ENCODE measurements around the gene DHX34.
"Not testable (repeated sequence)": the region's sequence is repeated elsewhere in the genome, so short reads cannot be mapped to it uniquely, and the experiment has no call there.

Gene DHX34

DNA sequence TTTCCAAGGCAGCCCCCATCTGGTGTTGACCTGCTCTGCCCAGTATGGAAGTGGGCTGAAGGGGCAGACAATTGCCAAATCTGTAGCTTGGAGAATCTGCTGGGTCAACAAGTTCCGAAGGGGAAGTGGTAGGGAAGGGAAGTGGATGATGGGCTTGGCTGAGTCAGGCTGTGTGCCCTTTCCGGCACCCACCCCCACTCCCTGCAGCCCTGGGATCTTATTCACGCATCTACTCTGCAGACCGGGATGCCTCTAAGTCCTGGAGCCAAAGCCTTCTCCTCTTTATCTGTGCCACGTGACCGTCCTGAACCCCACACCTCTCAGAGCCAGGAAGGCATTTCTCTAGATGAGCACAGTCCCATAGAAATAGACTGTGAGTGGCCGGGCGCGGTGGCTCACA, 24.6 kb upstream of the DHX34 start:
- no peak for DNase-seq (ENCODE audit: low read depth)

DNA sequence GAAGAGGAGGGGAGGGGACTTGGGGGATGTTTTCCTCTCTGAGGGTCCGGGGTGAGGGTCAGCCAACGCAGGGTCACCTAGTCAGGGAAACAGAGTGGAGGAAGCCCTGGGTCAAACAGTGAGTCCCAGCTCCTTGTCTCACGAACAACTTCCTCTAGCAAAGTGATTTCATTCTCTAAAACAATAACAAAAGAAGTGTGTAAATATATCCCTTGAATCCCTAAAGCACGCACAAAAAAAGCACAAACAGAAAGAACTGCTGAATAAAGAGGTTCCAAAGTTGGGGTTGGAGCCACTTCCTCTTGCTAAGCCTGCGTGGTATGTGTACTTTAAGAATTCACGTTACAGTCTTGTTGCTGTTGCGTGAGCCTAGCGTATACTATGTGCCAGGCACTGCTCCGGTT, 18.6 kb upstream of the DHX34 start:
- DNase-seq (ENCODE audit: low read depth) = no peak

DNA sequence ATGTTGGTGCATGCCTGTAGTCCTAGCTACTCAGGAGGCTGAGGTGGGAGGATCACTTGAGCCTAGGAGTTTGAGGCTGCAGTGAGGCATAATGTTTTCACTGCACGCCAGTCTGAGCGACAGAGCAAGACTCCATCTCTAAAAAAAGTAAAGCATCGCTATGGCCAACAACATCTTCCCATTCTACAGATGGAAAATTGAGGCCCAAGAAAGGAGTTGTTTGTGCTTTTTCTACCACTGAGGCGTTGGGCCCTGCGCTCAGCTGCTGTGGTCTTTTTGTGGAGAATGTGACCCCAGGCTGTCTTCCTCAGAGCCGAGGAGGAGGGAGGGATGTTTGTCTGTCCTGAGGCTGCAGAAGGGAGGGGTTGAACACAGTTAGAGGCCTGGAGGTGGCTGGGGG, 17.6 kb upstream of the DHX34 start:
- no peak for DNase-seq (ENCODE audit: low read depth)

DNA sequence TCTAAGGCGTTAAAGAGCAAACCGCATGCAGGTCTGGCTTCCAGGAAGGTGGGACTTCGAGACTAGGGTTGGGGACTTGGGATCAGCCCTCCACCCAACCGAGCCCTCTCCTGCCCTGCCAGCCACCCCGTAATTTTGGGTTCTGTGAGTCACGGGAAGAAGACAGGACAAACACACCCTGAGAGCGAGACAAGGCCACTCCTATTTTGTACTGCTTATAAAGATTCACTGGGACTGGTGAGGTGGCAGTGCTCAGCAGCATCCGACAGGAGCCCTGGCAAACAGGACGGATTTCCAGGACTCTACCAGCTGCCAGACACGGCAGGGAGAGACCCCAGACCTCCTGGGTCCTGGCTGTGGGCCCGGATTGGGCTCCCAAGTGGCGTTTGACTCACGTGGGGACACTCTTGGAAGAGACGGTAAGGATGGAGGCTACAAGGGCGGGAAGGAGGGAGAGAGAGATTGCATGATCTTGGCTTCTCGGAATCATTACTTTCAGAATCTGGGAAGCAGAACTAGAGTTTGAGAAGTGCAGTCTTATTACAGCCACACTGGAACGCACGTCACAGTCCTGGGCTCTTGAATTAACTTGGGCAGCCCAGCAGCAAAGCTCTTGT, 17.1 kb upstream of the DHX34 start, which contains the start of gene C5AR2:
Gene C5AR2 (plus strand): TSS at position 245 of the 617 bp plus-strand sequence. CDS start 8,625 bp downstream, outside the sequence.
- no peak for DNase-seq (ENCODE audit: low read depth)

- DNase-seq (ENCODE audit: low read depth) = not testable (repeated sequence)
Observed at GRCh38 chr19:47336765-47337718, 12.1 kb upstream of the DHX34 start.

DNA sequence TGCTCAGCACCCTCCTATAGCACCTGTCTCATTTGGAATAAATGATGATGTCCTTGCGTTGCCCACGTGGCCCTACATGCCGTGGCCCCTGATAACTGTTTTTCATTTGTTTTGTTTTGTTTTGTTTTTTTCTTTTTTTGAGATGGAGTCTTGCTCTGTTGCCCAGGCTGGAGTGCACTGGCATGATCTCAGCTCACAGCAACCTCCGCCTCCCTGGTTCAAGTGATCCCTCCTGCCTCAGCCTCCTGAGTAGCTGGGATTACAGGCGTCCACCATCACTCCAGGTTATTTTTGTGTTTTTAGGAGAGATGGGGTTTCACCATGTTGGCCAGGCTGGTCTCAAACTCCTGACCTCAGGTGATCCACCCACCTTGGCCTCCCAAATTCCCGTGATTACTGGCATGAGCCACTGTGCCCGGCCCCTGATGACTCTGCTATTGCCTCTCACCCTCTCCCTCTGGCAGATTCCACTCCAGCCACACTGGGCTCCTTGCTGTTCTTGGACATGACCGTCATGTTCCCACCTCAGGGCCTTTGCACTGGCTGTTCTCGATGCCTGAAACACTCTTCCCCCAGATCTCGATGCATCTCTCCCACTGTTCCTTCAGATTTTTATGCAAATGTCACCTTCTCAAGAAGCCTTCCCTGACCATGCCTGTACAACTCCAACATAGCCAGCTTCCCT, 9.8 kb upstream of the DHX34 start:
- no peak for DNase-seq (ENCODE audit: low read depth)

GRCh38 chr19:47340477-47341208, 8.5 kb upstream of the DHX34 start:
- no peak for DNase-seq (ENCODE audit: low read depth)

DNA sequence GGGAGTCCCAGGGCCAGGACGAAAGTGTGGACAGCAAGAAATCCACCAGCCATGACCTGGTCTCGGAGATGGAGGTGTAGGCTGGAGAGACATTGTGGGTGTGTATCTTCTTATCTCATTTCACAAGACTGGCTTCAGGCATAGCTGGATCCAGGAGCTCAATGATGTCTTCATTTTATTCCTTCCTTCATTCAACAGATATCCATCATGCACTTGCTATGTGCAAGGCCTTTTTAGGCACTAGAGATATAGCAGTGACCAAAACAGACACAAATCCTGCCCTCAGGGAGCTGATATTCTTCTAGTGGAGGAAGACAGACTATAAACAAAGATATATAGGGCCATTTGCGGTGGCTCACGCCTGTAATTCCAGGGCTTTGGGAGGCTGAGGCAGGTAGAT, 7.4 kb upstream of the DHX34 start:
- DNase-seq (ENCODE audit: low read depth) = no peak

DNA sequence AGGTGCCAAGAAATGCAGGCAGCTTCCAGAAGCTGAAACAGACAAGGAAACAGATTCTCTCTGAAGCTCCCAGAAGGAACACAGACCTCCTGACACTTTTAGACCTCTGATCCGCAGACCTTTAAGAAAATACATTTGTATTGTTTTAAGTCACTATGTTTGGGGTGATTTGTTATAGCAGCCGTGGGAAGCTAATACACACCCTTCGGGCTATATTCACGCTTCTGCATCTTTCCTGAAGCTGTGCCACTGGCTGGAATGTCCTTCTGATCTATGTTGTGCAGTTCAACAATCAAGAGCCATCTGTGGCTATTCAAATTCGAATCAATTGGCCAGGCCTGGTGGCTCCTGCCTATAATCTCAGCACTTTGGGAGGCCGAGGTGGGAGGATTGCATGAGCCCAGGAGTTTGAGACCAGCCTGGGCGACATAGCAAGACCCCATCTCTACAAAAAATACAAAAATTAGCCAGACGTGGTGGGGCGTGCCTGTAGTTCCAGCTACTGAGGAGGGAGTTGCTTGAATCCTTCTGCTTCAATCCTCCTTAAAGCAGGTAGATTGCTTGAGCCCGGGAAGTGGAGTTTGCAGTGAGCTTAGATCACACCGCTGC, 5.8 kb upstream of the DHX34 start:
- DNase-seq (ENCODE audit: low read depth) = no peak

GRCh38 chr19:47344425-47344824, 4.7 kb upstream of the DHX34 start:
- DNase-seq (ENCODE audit: low read depth) = no peak

GRCh38 chr19:47346024-47346423, 3.1 kb upstream of the DHX34 start:
- not testable (repeated sequence) for DNase-seq (ENCODE audit: low read depth)

- no peak for DNase-seq (ENCODE audit: low read depth)
Observed at GRCh38 chr19:47350630-47351029, 1.5 kb downstream of the DHX34 start.

- DNase-seq (ENCODE audit: low read depth) = no peak
Observed at GRCh38 chr19:47351548-47351947, 2.4 kb downstream of the DHX34 start.

DNA sequence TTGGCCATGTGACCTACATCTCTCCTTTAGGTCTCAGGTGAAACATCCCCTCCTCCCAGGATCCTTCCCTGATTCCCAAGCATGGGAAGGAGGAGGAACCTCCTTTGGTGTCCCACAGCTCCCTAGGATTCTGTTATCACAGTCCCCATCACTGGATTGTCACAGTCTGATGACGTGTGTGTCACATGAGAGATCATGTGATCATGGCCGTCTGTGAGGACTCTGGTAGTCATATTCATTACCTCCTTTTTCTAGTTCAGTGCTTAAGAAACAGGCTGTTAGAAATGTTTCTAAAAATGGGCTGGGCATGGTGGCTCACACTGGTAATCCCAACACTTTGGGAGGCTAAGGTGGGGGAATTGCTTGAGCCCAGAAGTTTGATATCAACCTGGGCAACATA, 3.0 kb downstream of the DHX34 start:
- DNase-seq (ENCODE audit: low read depth) = no peak

GRCh38 chr19:47353307-47353712, 4.2 kb downstream of the DHX34 start:
- DNase-seq (ENCODE audit: low read depth) = no peak

GRCh38 chr19:47356900-47357299, 7.8 kb downstream of the DHX34 start:
- no peak for DNase-seq (ENCODE audit: low read depth)

- DNase-seq (ENCODE audit: low read depth) = no peak
Observed at GRCh38 chr19:47357788-47358680, 8.9 kb downstream of the DHX34 start.

- DNase-seq (ENCODE audit: low read depth) = no peak
Observed at GRCh38 chr19:47358936-47359335, 9.8 kb downstream of the DHX34 start.

GRCh38 chr19:47362321-47362720, 13.2 kb downstream of the DHX34 start:
- no peak for DNase-seq (ENCODE audit: low read depth)

GRCh38 chr19:47363758-47364531, 14.8 kb downstream of the DHX34 start:
- no peak for DNase-seq (ENCODE audit: low read depth)
